ENCODE measurements around the gene B3GALNT2.
"Not testable (repeated sequence)": the region's sequence is repeated elsewhere in the genome, so short reads cannot be mapped to it uniquely, and the experiment has no call there.

B3GALNT2 gene

DNA sequence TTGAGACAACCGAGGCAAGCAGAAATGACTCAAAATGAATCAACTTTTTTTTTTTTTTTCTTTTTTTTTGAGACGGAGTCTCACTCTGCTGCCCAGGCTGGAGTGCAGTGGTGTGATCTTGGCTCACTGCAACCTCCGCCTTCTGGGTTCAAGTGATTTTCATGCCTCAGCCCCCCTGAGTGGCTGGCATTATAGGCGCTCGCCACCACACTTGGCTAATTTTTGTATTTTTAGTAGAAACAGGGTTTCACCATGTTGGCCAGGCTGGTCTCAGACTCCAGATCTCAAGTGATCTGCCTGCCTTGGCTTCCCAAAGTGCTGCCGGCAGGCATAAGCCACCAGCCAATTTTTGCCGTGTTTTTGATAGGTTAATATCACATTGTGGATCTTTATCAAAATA is 46.4 kb downstream of the B3GALNT2 start:
- FAIRE-seq; DNase-seq (ENCODE audit: extremely low spot score, insufficient read length, low read depth): not testable (repeated sequence)

GRCh38 chr1:235455823-235456222 is 48.4 kb downstream of the B3GALNT2 start:
- no peak for FAIRE-seq
- DNase-seq (ENCODE audit: extremely low spot score, insufficient read length, low read depth): no peak

- DNase-seq (ENCODE audit: extremely low spot score, insufficient read length, low read depth): no peak
These were observed 49.2 kb downstream of the B3GALNT2 start for GRCh38 chr1:235455097-235455496.

GRCh38 chr1:235454021-235454420 is 50.2 kb downstream of the B3GALNT2 start:
- FAIRE-seq (no peak), DNase-seq (ENCODE audit: extremely low spot score, insufficient read length, low read depth) (no peak)

More at GRCh38 chr1:235455097-235455496, 49.2 kb downstream of the B3GALNT2 start:
- FAIRE-seq: no peak

DNA sequence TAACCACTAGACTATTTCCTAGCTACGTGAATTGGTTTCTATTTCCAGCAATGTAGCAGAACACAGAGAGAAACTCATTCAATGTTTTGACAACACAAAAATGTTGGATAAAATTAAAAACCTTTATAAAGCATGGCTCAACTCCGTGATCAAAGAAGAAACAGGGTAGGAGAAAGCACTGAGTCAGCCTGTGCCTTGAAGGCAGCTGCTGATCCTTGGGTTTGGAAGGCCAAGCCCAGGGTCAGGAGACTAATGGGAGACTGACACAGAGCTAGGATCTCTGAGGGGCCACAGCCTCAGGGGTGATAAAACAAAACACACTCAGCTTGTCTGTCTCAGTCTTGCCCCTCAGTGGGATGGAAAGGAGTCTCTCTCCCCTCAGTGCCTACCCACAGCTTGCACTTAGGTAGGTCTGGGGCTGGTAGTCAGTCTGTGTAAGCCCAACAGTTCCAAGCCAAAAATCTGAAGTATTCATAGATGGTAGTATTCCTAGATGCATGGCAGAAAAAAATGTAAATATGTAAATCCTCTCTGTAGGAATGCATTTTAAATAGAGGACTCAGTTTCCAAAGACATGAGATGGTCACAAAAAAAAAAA is 53.3 kb downstream of the B3GALNT2 start:
- DNase-seq (ENCODE audit: extremely low spot score, insufficient read length, low read depth): no peak
- FAIRE-seq: no peak

GRCh38 chr1:235450433-235450832 is 53.8 kb downstream of the B3GALNT2 start:
- FAIRE-seq: no peak
- DNase-seq (ENCODE audit: extremely low spot score, insufficient read length, low read depth): no peak

- FAIRE-seq: no peak
- DNase-seq (ENCODE audit: extremely low spot score, insufficient read length, low read depth): no peak
These were observed 55.6 kb downstream of the B3GALNT2 start for GRCh38 chr1:235448616-235449015.

- FAIRE-seq (no peak), DNase-seq (ENCODE audit: extremely low spot score, insufficient read length, low read depth) (no peak)
These were observed 61.3 kb downstream of the B3GALNT2 start for GRCh38 chr1:235442788-235443429.

DNA sequence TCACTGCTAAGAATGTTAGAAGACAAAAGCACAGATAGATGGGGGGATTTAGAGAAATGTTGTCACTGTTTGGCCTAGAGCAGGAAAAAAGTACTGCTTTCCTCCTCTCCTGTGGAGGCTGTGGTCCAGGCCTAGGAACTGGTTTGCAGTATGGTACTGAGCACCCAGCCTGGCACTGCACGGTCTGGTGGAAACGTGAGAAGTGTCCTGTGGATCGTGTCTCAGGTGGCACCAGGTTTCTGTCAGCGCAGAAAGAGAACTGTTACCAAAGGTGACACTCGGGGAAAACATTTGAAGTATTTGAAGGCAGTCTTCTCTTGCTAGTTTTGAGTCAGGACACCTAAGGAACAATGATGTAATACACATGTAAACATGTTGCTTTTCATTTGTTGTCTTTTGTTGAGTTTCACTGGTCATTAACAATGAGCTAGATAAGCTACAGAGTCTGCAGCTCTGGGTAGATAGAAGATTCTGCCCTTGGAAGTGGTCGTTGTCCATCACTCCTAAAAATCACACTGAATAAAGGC is 63.0 kb downstream of the B3GALNT2 start:
- FAIRE-seq (no peak), DNase-seq (ENCODE audit: extremely low spot score, insufficient read length, low read depth) (no peak)

- DNase-seq (ENCODE audit: extremely low spot score, insufficient read length, low read depth): no peak
- FAIRE-seq: no peak
These were observed 70.3 kb downstream of the B3GALNT2 start for GRCh38 chr1:235434001-235434400.

DNA sequence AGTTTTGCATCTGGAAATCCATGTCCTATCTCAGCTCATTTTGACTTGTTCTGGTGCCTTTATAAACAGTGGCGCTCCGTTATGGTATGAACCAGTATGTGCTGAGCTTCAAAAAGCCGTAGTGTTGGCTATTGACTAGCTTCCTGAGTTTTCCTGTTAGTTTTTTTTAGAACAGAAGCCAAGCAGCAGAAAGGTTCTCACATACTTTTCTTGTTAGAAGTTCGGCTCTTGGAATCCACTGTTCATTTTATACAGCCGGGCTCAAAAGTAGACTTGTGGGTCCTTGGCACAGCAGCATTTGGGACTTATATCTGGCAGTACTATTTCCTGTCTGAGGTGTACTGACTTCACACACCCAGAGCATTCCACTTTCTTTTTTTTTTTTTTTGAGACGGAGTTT is 73.3 kb downstream of the B3GALNT2 start:
- DNase-seq (ENCODE audit: extremely low spot score, insufficient read length, low read depth): no peak
- FAIRE-seq: no peak

DNA sequence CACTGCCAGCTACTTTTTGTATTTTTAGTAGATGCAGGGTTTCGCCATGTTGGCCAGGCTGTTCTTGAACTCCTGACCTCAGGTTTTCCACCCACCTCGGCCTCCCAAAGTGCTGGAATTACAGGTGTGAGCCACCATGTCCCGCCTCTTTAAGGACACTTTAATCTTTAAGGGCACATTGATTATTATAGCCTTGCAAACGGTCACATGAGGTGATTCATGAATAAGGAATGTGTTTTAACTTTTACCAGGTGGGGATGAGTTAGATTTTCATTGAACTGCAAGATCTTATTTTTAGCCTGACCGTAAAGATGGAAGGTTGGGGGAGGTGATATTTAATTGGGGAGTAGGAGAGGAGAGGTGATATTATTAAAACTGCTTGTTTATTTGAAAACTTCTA is 75.1 kb downstream of the B3GALNT2 start:
- FAIRE-seq (no peak), DNase-seq (ENCODE audit: extremely low spot score, insufficient read length, low read depth) (no peak)

GRCh38 chr1:235427447-235427846 is 76.8 kb downstream of the B3GALNT2 start:
- FAIRE-seq: no peak
- DNase-seq (ENCODE audit: extremely low spot score, insufficient read length, low read depth): no peak

DNA sequence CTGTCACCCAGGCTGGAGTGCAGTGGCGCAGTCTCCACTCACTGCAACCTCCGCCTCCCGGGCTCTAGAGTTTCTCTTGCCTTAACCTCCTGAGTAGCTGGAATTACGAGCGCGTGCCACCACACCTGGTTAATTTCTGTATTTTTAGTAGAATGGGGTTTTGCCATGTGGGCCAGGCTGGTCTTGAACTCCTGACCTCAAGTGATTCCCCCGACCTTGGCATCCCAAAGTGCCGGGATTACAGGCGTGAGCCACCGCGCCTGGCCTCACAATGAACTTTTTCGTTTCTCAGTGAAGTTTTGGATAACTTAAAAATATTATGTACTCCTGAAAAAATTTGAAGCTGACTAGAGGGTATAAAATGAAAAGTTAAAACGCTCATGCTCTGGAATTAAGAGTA is 77.6 kb downstream of the B3GALNT2 start:
- FAIRE-seq: no peak
- no peak for DNase-seq (ENCODE audit: extremely low spot score, insufficient read length, low read depth)

GRCh38 chr1:235426143-235426542 is 78.1 kb downstream of the B3GALNT2 start:
- no peak for DNase-seq (ENCODE audit: extremely low spot score, insufficient read length, low read depth)
- FAIRE-seq: no peak

- DNase-seq (ENCODE audit: extremely low spot score, insufficient read length, low read depth): no peak
- FAIRE-seq: no peak
These were observed 78.9 kb downstream of the B3GALNT2 start for GRCh38 chr1:235425357-235425756.

GRCh38 chr1:235424092-235424491 is 80.2 kb downstream of the B3GALNT2 start:
- FAIRE-seq (no peak), DNase-seq (ENCODE audit: extremely low spot score, insufficient read length, low read depth) (no peak)

DNA sequence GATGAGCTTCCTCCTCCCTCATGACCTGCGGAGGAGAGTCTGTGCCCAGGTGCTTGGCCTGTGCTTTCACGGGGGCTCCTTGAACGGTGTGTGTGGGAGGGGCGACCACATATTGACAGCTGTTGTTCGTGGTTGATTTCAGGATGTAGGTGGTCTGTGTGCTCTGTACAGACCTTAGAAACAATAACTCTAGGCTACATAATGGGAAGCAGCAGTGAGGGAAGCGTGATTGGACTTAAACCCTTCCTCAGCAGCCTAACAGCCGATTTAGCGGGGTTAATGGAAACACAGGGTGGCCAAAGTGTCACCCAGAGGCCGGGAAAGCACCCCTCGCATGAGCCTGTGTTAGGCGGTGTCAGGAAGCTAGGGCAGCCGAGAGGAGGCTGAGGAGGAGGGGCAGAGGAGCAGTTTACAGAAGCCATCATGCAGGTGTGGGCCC is 81.0 kb downstream of the B3GALNT2 start:
- FAIRE-seq (peak; percentile 65), DNase-seq (ENCODE audit: extremely low spot score, insufficient read length, low read depth) (peak; percentile 8)

DNA sequence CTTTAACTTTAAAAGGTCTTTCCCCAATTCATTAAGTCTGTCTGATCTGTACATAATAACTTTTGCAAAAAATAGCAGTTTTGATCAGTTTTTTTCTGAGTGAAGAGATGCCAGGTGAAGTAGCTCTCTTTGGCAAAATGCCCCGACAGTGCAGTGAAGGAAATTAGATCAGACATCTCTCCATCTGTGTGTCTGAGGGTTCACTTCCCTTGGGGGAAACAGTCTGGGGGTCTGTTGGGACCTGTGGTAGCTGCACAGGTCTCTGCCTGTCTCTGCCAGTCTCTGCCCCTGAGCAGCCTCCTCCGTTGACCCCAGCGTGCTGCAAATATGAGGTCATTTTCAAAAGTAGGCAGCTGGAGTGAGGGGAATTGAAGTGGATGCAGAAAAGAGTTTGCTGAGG is 82.5 kb downstream of the B3GALNT2 start:
- DNase-seq (ENCODE audit: extremely low spot score, insufficient read length, low read depth): no peak
- no peak for FAIRE-seq

DNA sequence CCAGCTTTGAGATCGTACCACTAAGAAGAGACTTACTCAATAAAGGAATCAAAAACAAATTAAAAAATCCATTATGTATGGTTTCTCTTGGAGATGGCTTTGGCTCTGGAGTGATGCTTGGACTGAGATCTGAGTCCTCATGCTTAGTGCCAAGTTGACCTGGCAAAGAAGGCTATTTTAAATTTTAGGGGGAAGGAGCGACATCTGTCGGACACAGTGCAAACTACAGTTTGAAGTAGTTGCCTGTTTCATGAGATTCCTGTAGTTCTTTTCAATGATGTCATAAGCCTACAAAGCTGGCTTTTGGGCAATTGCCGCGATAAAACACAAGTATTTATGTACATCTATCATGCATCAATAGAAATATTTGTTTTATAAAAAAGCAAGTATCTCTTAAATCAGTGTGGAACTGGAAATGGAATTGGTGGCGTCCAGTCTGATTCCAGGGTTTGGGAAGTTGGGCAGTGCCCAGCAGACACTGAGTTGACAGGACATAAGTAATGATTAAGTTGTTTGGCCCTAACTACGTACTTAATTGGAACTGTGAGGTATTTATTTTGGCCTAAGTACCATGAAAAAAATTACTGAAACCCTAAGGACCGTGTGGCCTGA is 87.1 kb downstream of the B3GALNT2 start:
- DNase-seq (ENCODE audit: extremely low spot score, insufficient read length, low read depth) (peak; percentile 26), FAIRE-seq (peak; percentile 80)

DNA sequence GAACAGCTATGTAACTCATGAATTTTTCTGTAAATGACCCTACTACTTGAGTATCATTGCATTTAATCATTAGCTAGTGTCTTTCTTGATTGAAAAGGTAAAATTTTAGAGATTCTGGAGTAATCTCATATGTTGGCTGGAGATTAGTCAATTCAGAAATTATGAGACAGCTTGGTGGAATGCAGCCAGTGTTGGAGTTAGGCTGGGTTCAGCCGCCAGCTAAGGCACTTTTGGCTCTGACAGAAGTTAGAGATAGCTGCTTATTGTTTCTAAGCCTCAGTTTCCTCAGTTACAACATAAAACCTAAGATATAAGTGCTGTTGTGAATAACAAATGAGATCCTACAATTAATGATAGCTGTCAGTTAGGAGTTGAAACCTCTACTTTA is 87.6 kb downstream of the B3GALNT2 start:
- FAIRE-seq (no peak), DNase-seq (ENCODE audit: extremely low spot score, insufficient read length, low read depth) (no peak)
